ENCODE measurements around the gene NCKAP5.

The NCKAP5 gene

GRCh38 chr2:133287709-133288108 is 280.6 kb downstream of the NCKAP5 start:
- no peak overlapping the region for H3K4me3 Mint-ChIP-seq
- no peak for TF ChIP-seq CTCF (IDR thresholded peaks at IDR 0.05; ENCODE audit: unreplicated experiment in 3 of 3)
- H3K27me3 Mint-ChIP-seq (ENCODE audit: low read depth) = no peaks in the 10 kb centered on the region
- H3K27ac Mint-ChIP-seq = no peak overlapping the region
- H3K4me1 Mint-ChIP-seq = peaks cover 13% of the 10 kb centered on the region
- no peaks in the 10 kb centered on the region for H3K36me3 Mint-ChIP-seq (ENCODE audit: low read depth)
- no peaks in the 10 kb centered on the region for H3K9me3 Mint-ChIP-seq

GRCh38 chr2:133286326-133286922 is 281.8 kb downstream of the NCKAP5 start:
- no peaks in the 10 kb centered on the region for H3K36me3 Mint-ChIP-seq (ENCODE audit: low read depth)
- TF ChIP-seq CTCF (IDR thresholded peaks at IDR 0.05; ENCODE audit: unreplicated experiment in 3 of 3) = no peak
- H3K9me3 Mint-ChIP-seq = no peaks in the 10 kb centered on the region
- no peaks in the 10 kb centered on the region for H3K27me3 Mint-ChIP-seq (ENCODE audit: low read depth)
- H3K4me3 Mint-ChIP-seq = no peak overlapping the region
- H3K4me1 Mint-ChIP-seq = peaks cover 13% of the 10 kb centered on the region
- no peak overlapping the region for H3K27ac Mint-ChIP-seq

GRCh38 chr2:133273031-133273430 is 295.2 kb downstream of the NCKAP5 start:
- no peaks in the 10 kb centered on the region for H3K4me1 Mint-ChIP-seq
- H3K36me3 Mint-ChIP-seq (ENCODE audit: low read depth) = no peaks in the 10 kb centered on the region
- H3K27ac Mint-ChIP-seq = no peak overlapping the region
- no peak overlapping the region for H3K4me3 Mint-ChIP-seq
- TF ChIP-seq CTCF (IDR thresholded peaks at IDR 0.05; ENCODE audit: unreplicated experiment in 3 of 3) = no peak
- H3K9me3 Mint-ChIP-seq = peaks cover 3% of the 10 kb centered on the region
- no peaks in the 10 kb centered on the region for H3K27me3 Mint-ChIP-seq (ENCODE audit: low read depth)

- no peaks in the 10 kb centered on the region for H3K36me3 Mint-ChIP-seq (ENCODE audit: low read depth)
- TF ChIP-seq CTCF (IDR thresholded peaks at IDR 0.05; ENCODE audit: unreplicated experiment in 3 of 3) = no peak
- H3K4me3 Mint-ChIP-seq = no peak overlapping the region
- peaks cover 5% of the 10 kb centered on the region for H3K4me1 Mint-ChIP-seq
- H3K9me3 Mint-ChIP-seq = no peaks in the 10 kb centered on the region
- peaks cover 8% of the 10 kb centered on the region for H3K27me3 Mint-ChIP-seq (ENCODE audit: low read depth)
- no peak overlapping the region for H3K27ac Mint-ChIP-seq
These were observed 297.2 kb downstream of the NCKAP5 start for GRCh38 chr2:133271105-133271504.

- Mint-ChIP-seq H3K9me3 (no peaks in the 10 kb centered on the region), H3K27ac (no peak overlapping the region), H3K36me3 (ENCODE audit: low read depth) (no peaks in the 10 kb centered on the region), H3K27me3 (ENCODE audit: low read depth) (peaks cover 12% of the 10 kb centered on the region), H3K4me3 (no peak overlapping the region), H3K4me1 (peaks cover 5% of the 10 kb centered on the region)
- TF ChIP-seq CTCF (IDR thresholded peaks at IDR 0.05; ENCODE audit: unreplicated experiment in 3 of 3) = no peak
These were observed 297.7 kb downstream of the NCKAP5 start for GRCh38 chr2:133270550-133270949.

GRCh38 chr2:133266926-133267590 is 301.2 kb downstream of the NCKAP5 start:
- no peak for TF ChIP-seq CTCF (IDR thresholded peaks at IDR 0.05; ENCODE audit: unreplicated experiment in 3 of 3)
- Mint-ChIP-seq H3K27me3 (ENCODE audit: low read depth) (peaks cover 33% of the 10 kb centered on the region), H3K27ac (peak overlapping the region in 1 of 3 experiments; percentile 10), H3K9me3 (no peaks in the 10 kb centered on the region), H3K4me1 (peaks cover 17% of the 10 kb centered on the region), H3K4me3 (peak overlapping the region; percentile 64 to 89 (median 76)), H3K36me3 (ENCODE audit: low read depth) (no peaks in the 10 kb centered on the region)

Measured in nephron (organoid).